Eye (tissue), 1 donor: Measurements from ENCODE around the gene TMEM86A.

Source experiments
- DNase-seq: peaks from one replicate; pipeline ENCODE4 v3.0.0-alpha.2; 2015

The TMEM86A gene

DNA sequence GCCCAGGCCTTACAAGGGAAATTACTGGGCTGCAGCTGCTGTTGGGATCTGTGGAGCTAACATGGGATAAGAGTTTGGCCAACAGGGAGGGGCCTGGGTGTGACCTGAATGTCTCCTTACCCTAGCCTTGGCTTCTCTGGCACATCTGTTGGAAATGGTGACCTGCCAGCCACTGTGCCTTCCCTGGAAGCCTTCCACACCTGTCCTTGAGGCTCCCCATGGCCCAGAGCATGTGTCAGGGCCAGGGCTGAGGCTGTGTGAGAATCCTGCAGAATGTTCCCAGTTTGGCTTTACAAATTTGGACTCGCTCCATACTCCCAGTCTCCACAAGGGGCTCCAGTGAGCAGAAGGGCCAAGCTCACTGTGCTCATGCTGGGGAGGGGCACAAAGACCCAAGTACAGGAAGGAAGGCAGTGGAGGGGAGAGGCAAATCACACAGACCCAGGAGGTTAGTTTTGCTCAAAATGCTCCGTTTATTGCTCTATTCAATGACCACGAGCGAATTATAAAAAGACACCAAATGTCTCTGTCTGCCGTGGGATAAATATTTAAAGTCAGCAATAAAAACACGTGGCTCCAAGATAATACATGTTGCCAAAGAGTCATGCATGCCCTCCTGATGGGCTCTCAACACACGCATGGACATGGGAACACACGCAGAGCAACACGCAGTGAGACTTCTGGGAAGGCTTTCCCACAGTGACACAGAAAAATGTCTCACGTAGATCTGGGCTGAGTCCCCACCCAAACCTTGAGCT, 29.1 kb downstream of the TMEM86A start:
- DNase-seq = peak; percentile 71

DNA sequence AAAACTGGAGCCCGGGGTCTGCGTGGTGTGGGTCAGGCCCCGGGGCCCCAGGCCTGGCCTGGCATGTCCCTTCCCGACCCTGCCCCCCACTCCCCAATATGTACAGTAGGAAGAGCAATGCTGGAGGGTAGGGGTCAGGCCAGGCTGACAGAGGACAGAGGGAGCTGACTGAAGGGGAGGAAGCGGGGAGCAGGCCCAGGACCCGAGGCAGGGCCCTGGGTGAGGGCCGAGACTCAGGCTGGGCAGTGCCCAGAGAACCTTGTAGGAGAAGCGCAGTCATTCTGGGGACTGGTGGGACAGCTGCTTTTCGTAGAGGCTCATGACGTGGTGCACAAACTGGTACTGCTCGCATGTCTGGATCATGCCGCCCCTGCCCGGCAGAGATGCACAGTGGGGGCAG, 30.1 kb downstream of the TMEM86A start:
- DNase-seq = no peak

DNA sequence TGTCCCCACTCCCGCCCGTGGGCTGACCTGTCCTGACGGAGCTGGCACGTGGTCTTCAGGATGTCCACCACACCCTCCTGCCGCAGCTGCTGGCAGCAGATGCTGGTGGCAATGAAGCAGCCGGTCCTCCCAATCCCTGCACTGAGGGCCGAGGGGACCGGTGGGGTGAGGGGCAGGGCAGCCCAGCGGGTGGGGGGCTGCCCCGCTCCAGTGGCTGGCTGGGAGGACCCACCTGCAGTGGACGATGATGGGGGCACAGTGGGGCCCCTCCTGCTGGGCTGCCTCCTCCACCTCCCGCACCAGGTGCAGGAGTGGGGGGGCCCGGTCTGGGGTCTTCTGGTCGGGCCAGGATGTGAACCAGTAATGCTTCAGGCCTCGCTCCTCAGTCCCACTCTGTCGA, 30.8 kb downstream of the TMEM86A start:
- DNase-seq = no peak

DNA sequence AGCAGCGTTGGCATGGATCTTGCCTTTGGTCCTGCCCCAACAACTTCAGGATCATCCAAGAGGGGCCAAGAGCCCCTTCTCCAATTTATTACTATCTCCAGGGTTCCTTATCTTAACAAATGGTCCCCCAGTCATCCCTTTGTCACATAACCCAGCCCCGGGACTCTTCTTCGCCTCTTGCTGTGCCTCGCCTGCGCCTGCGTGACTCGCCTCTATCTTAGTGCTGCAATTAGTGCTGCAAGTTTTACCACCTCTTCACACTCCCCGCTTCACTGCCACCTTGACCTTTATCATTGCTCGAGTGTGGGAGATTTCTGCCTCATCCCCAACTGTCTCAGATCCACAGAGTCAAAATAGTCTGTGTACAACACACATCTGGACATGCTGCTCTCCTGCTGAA, 31.4 kb downstream of the TMEM86A start:
- no peak for DNase-seq

DNA sequence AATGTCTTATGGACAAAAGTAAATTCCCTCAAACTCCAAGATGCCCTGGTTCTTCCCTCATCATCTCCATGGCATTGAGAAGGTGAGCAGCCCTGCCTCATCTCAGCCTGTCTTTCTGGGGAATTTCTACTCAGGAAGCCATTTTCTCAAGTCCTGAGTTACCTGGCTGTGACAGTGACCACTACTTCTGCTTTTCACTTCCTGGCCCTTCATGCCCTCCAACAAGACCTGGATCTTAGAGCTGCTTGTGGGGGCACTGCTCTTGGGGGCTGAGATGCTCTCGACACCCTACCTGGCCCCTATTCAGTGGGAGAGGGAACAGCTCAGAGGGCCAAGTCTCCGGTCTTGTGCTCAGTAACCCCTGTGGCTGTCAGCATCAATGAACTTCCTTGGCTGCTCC, 32.9 kb downstream of the TMEM86A start:
- DNase-seq = no peak

DNA sequence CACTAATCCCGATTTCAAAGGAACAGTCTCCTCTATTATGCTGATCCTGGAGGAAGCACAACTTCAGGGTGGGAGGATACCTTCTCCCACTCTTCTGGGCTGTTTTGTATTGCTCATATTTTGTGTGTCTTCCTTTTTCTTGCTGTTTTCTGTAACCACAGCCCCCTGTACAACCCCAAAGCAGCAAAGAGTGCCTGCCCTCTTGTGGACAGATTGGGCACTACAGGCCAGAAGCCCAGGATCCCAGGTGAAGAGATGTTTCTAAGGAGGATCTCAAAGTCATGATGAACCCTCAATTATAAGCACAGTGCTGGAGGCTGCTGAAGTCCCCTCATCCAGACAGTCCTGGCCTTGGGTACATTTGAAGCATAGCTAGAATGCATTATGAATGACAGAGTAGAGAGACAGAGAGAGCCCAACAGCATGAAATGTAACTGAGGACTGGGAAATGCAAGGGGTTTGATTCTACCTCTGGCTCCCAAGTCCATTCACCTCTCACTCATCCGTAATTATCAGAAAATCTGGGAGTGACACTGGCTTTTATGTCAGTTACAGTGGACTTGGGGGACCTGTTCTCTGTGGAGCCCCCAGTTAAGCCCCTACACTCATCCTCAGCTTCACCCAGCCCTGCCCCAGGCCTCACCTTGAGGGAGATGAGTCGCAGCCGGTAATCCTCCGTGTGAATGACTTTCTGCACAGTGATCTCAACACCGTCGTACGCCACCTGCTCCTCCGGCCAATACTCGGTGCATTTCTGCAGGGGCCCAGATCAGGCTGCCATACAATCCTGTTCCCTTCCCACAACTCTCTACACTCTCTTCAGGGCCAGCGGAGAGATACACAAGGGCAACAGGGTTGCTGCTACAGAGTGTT, 33.6 kb downstream of the TMEM86A start:
- DNase-seq = peak; percentile 86

DNA sequence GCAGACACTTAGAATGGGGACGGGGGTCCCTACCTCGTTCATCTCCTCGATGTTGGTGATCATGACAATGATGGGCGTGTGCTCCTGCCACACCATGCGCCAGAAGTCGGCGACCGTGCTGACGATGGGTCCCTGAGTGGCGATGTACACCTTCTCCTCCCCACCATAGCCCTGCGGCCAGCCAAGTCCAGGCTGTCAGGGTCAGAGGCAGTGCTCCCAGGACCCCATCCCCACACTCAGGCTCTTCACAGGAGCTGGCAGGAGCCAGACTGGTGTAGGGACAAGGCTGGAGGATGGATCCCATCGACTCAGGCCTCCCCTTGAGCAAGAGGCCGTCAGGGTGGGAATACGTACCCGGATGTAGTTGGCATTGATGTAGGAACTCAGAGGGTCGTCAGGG, 34.6 kb downstream of the TMEM86A start:
- DNase-seq = no peak

DNA sequence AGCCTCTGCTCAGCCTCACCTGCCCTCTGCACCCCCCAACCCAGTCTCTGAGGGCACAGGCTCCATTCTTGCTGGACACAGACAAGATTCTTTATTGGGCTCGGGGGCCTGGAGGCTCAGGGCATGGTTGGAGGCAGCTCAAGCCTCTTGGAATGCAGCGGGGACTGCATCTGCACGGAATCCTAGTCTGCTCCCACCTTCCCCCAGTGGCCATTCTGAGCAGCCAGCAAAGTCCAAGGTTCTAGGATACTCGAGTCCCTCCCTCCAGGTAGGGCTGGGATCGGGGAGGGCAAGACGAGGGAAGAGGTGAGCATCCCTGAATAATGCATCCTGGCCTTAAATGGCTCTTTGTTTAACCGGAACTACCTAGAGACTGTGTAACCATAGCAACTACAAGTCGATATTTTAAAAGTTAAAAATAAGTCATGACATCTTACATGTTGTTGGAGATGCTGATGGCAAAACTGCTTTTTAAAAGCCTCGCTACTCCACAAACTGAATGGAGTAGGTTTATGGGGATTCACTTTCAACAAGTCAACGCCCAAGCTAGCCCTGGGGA, 38.1 kb downstream of the TMEM86A start:
- no peak for DNase-seq

DNA sequence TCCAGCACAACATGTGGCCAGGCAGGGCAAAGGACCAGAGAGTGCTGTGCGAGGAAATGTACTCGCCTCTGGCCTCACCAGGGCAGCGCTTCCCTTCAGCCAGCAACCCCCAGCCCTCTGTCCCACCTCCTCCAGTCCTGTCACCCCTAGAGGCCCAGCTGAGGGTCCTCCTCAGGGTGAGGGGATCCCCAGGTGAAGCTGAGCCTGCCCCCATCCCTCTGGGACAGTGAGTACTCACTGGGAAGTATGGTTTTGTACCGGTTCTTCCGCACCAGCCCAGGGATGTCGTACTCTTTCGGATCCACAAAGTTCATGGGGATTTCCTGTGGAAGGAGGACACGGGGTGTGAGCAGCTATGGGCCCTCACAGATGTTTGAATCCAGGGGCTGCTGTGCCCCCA, 39.1 kb downstream of the TMEM86A start:
- DNase-seq = no peak

DNA sequence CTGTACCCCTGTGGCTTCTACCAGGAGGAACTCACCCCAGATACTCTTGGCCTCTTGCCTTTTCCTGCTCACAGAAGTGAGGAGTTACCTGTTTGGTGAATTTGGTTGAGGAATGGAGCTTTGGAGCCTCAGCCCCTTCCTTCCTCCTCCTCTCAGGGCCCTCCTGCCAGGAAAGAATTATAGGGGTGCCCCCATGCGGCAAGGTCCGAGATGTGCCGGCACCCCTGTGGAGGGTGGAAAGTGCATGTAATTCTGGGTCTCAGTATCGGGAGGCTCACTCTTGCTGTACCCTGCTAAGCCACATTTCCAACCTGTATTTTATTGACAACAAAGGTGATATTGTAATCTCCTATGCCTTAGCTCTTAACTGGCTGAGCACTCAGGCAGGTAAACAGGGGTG, 41.1 kb downstream of the TMEM86A start:
- no peak for DNase-seq

DNA sequence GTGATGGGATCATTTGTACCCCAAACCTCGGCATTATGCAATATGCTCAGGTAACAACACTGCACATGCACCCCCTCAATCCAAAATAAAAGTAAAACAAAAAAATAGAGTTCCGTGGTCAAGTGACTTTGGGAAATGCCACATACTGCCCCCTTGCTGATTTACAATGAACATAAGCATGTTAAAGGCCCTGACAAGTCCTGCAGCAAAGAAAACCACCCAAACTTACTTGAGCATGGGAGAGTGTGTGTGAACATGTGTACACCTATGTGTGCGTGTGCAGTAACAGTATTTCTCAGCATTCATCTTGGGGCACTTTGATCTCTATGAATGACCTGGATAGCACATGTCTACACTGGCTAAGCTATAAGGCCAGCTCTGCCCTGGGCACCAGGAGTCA, 43.2 kb downstream of the TMEM86A start:
- DNase-seq = no peak

DNA sequence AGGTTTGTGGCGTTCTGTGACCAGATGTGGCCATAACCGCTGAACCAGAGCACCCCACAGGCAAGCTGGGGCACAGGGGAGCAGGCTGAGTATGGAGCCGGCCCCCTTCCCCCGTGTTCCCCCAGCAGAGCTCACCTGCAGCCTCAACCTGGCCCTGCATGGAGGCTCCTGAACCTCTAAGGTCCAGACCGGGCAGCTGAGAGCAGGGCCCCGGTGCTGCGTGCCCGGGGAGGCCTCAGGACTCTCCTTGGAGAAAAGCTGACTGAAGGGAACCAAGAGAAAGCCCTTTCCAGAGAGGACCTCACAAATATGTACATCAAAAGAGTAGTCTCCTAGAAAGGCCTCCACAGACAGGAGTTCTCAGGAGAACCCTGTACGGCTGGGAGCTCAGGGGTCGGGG, 44.8 kb downstream of the TMEM86A start:
- DNase-seq = no peak

DNA sequence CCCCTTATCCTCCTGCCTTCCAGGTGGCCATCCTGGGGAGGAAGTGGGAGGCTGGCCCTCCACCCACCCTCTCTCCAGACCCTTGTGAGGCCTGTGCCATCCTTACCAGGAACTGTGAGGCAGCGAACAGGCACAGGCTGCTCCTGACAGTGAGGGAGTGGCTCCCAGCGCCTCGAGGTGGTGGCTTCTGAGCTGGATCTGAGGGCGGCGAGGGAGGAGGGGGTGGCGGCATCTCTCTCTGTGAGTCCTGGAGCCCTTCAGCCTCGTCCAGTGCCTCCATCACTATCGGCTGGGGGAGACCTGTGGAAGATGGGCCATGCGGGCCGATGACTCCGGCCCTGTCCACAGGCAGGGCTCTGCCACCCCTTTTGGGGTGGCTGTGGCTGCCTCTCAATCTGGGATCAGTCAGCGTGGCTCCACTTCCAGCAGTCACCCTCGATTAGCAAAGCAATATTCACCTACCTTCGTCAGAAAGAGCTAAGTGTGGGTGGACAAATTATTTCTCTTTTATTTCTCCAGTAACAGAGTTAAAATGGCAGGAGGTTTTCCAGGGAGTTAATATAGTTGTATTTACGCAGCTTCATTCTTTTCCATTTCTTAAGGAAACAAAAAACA, 45.4 kb downstream of the TMEM86A start:
- DNase-seq = no peak

DNA sequence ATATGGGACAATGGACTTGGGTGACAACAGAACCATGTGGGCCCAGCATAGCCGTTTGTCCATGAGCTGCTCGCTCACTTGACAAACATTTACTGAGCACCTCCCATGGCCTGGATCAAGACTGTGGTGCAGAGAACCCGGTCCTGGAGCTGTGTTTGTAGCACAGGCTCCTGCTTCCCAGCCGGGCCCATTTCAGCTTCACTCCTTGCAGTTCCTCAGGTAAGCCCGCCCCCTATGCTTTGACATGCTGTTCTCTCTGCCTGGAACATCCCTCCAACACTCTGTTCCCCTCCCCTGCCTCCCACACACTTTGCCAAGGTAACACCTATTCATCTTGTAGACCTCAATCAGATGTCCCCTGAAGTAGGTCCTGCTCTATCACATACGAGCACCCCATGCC, 46.7 kb downstream of the TMEM86A start:
- no peak for DNase-seq

DNA sequence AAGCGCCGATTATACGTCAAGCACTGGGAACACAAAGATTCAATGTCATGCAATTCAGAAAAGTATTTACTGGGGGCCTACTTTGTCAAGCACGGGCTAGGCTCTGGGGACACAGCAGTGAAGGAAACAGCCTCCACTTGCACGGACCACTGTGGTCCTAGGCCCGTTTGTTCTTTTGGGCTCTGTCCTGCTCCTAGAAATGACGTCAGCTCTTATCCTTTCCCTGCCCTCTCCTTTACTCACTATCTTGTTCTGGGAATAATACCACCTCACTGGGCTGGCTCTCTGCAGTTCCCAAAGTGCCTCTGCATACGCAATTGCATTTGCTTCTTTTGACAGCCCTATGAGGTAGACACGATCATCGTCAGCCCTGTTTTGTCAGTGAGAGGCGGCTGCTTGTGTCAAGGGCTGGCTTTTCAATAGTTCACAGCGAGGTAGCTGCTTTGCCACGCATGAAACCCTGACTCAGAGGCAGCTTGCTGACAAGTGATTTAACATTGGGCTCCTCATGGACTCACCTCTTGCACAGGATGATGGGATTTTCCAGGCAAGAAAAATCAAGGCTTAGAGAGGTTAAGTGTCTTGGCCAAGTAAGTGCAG, 50.3 kb downstream of the TMEM86A start:
- DNase-seq = no peak

DNA sequence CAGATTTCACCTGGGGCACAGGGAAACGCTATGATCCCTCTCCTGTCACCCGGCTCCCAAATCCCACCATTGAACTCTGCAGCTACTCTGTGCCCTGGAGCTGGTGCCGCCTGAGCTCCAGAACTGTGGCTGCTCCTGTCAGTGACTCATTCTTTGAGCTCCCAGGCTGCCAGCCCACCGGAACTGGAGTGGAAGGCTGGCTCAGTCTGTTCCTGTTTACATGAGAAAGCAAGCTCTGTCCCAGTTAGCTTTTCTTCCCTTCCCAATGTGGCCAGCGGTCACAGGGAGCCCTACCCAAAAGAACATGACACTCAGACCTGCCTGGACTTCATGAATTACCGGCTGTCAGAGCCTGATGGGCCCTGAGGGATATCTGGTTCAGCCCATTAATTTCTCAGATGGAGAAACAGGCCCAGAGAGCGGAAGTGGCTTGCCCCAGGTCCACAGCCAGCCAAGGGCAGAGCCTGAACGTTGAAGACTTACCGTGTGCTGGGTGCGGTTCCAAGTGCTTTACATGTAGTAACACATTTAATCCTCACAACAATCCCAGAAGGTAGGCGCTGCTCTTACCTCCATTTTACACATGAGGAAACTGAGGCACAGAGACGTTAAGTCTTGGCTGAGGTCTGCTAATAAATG, 51.2 kb downstream of the TMEM86A start:
- no peak for DNase-seq

DNA sequence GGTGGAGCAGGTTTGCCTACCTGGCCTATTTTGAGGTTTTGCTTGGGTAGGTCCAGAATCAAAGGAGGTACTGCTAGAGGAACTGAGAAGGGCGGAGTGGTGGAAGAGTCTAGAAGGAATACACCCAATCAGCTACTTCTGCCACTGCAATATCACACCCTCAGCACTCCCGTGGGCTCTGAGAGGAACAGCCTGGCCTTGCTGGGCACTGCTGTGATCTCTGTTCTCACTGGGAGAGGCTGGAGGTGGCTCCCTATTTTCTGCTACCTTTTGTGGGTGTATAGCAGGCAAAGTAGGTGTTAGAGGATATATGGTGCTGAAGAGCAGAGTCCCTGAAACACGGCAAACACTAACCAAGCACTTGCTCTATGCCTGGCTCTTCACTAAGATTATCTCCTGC, 52.4 kb downstream of the TMEM86A start:
- DNase-seq = no peak

DNA sequence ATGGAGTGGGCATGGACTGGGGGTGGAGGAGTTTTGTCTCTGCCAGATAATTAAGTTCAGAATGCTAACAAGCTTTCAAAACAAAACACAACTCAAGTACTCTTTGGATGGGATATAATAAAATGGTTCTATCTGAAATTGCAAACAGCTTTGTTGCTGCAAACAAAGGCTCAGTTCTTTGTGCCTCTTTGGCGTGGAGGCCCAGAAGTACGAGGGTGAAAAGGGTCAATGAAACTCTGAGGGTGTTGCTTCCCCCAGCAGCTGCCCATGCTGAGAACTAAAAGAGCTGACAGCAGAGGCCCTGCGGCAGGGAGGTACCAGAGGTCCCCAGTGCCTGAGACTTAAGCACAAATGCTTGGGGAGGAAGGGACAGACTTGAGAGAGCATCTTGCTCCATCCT, 53.9 kb downstream of the TMEM86A start:
- peak; percentile 44 for DNase-seq

DNA sequence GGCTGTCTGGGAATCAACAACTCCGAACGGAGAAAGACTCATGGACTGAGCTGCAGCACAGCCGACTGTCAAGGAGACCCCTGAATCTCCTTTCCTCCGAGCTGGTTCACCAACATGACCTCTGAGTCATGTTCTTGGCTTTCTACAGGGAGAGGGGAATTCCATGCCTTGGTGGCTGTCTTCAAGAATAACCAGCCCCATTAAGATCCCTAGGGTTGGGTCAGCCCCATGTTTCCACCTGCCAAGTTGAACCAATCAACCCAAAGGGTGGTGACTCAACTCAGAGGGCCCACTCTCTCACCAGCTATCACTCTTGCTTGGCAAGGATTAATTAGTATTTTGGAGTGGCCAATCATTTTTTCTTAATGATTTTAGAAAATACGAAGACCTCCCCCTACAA, 55.7 kb downstream of the TMEM86A start:
- no peak for DNase-seq
